IMR-90 (cell line): ENCODE measurements around the gene CUL4A. TPM values are rescaled to one million over a fixed set of nuclear protein-coding genes. Genes with fewer than 3 reads are reported as not detected.

Experiments used
- polyA plus RNA-seq, 3 experiments: library from polyadenylated mRNA; depleted of rRNA; stranded (reverse); fragments of >200 nt; gene quantifications; 2 replicates each; pipeline ENCODE4 v1.2.3, GENCODE V29; 2012; ENCODE audit warnings: low replicate concordance in 1 of 3
- total RNA-seq: library from RNA; depleted of rRNA; stranded (reverse); fragments of >200 nt; gene quantifications from 2 replicates; pipeline ENCODE4 v1.2.3, GENCODE V29; 2012
- TF ChIP-seq, protein P1 (sequence below): fragments of 150-350 bp; IDR thresholded peaks from 2 replicates; pipeline ENCODE4 v1.6.1; 2016; ENCODE audit warnings: low read depth, mild to moderate bottlenecking, low read length, moderate library complexity, borderline replicate concordance

The CUL4A gene
- total and polyA plus RNA-seq, 2 of the 4 experiments (the other 2 are of a cell fraction) = 86.0 to 146 TPM

DNA sequence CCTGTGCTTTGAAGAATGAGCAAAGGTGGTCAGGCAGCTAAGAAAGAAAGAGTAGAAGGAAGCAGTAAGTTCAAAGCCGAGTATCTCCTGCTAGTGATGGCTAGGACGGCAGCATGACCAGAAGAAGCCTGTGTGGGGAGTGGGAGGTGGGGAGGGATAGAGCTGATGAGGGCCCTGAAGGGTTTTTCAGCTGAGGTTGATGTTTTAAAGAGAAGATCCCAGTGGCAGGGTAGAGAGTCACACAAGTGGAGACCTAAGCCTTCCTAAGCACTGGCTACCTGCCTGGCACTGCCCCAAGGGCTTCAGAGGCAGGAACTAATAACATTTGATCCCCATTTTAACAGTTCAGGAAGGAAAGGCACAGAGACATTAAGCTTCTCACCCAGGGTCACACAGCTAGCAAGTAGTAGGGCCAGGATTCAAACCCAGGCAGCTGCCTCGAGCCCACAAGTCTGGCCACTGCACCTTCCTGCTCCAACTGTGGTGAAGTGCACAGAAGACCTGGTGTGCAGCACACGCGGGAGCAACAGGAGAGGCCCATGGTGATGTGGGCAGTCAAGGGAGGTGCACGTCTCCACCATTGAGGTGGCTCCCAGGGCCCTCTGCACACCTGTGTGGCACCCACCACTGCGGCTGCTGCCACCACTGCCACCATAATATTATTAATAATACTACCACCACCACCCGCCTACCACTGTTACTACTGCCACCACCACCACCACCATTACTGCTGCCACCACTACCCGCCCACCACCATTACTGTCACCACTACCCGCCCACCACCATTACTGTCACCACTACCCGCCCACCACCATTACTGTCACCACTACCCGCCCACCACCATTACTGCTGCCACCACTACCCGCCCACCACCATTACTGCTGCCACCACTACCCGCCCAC is 22.1 kb downstream of the CUL4A start (continued):
- TF ChIP-seq, protein P1, sequence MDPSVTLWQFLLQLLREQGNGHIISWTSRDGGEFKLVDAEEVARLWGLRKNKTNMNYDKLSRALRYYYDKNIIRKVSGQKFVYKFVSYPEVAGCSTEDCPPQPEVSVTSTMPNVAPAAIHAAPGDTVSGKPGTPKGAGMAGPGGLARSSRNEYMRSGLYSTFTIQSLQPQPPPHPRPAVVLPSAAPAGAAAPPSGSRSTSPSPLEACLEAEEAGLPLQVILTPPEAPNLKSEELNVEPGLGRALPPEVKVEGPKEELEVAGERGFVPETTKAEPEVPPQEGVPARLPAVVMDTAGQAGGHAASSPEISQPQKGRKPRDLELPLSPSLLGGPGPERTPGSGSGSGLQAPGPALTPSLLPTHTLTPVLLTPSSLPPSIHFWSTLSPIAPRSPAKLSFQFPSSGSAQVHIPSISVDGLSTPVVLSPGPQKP = no peak
